NCI-H1105 (cell line): ENCODE data around the gene ATG10.
"Not testable (repeated sequence)": the region's sequence is repeated elsewhere in the genome, so short reads cannot be mapped to it uniquely, and the experiment has no call there.

Source experiments
- DNase-seq: peaks from one replicate; lab custom pipeline; 2025; lab: John Stamatoyannopoulos, UW

The ATG10 gene

DNA sequence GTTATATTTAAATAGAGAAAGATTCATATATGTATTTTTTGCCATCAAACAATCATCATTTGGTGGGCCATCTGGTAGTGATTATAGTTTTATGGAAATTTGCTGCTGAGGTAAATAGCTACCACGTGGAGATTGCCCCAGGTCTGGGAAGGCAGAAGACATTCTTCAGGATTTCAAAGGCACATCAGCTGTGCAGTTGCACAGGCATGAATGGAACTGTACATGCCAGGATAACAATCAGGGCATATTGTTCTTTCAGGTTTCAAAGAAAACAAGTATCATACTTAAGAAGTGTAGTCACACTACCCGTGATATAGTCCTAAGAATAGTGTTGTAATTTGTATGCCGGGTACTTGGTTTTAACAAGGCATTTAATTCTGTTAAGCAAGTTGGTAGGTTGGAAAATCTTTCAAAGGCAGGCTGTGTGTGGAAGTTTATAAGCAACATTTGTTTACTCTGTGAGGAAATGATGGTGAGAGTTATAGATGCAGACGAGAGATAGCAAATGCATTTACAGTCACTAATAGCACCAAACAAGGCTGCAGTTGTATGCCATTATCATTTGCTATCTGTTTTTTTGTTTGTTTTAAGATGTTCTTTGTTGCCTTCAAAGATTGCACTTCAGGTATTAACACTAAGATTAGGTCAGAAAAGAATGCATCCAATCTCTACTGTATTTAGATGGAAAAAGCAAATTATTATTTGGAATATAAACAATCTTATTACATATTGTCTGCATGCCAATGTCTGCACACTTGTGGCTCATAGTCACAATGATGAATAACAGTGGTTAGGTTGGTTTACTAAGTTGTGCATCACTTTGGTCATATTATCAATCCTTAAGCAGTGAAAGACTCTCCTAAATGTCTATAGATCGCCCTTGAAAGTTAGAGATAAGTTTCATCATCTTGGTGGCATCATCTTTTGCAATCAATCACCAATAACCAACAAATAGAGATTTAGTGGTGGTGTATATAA, 251.1 kb downstream of the ATG10 start:
- DNase-seq, result no peak

DNA sequence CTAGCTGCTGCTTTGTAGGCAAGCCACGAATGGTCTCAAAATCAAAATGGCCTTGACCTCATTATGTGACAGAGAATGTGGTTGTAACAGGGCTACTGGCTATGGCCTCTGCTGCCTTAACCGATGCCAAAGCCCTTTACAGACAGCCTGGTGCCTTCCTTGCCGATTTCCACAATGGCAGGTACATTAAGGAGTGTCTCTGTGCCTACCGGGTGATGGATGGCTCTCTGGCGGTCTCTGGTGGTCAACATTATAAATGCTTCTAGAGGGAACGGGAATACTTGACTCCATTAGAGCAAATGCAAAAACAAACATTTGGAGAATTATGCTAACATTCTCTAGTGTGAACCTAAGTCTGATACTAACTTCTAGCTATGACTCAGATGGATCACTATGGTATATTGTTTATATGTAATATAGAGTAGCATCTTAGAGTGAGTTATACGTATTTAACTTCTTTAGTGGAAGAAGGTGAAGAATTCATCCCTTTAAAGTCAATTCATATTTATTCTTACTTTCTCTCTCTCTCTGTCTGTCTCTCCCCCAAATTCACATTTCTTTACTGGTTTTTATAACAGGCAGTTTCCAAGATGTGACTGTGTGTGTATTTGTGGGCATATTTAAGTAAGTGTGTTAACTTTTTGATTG, 253.8 kb downstream of the ATG10 start:
- DNase-seq, result peak; percentile 27

DNA sequence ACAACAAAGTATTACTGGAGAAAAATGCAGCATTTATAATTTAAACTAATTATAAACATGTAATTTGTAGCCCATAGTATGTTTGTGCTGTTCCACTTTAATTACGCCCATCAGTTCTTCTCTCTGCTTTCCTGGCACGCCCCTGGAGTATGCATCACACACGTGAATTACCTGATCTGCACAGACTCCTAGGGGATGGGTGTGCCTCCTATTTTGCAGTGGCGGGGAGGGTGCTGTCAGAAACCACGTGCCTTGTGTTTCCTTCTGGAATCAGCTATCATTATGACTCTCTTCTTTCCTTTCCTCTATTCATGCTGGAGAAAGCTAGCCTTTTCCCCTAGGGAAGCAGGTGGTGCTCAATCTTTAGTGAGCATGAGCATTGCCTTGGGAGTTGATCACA, 263.1 kb downstream of the ATG10 start:
- DNase-seq, result no peak

DNA sequence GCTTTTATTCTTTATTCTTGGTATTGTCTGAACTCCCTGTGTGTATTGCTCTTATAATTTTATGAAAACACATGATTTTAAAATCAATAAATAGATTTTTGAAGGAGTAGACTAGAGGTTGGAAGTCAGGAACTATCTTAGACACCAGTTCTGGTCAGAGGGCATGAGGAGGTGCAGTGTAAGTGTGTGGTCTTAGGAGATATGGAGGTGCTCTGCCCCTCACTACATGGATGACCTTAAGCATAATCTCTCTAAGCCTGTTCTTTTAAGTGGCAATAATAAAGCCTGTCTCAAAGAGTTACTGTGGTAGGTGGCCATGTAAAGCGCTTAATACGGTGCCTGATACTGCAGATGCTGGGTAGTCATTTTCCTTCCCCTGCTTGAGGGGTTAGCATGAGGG, 272.3 kb downstream of the ATG10 start:
- no peak for DNase-seq

DNA sequence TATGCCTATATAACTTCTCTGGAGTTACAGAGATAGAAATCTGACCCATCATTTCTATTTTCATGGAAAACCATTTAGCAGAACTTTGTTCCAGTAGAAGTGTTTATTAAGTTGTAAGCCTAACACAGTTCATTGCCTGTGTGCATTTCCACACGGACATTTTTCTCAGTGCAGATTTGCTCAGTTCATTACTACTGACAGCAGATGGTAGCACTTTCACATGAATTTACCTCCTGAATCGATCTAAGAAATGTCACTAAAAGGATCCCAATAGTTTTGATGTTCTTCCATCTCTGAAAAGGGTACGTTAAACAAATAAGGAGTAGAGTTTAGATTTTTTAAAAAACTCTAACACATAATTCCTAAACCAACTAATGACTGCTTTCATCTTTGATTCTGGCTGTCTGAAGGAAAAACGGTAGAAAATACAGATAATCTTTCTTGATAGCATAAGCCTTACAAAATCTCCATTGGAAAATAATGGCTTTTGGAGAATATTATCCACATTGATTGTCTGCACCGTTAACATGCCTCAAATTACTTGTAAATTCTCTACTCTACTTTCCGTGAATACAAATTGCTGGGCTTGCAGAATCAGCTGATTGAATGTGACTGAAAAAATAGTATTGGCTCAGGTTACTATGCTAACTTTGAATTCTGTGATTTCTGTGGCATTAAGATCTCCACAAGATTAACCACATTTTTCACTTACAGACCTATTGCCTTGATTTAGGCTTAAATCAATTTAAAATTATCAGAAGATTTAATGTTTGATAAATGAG, 273.2 kb downstream of the ATG10 start:
- no peak for DNase-seq

DNA sequence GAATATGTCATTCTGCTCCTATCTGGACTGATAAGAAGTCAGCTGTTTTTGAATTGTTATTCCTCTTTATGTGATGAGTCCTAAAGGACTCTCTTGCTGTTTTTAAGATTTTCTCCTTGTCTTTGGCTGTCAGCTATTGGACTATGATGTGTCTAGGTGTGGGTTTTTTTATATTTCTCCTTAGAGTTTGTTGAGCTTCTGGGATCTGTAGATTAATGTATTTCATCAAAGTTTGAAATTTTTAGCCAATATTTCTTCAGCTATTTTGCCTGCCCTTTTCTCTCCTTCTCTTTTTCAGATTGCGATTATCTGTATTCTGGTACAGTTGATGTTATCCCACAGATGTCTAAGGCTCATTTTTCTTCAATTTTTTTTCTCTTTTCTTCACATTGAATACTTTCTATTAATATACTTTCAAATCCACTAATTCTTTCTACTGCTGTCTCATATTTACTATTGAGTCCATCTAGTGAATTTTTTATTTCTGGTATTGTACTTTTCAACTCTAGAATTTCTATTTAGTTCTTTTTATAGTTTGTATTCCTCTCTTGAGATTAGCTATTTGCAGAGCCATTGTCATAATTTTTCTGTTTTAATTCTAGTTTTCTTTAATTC, 275.2 kb downstream of the ATG10 start:
- DNase-seq, result no peak

DNA sequence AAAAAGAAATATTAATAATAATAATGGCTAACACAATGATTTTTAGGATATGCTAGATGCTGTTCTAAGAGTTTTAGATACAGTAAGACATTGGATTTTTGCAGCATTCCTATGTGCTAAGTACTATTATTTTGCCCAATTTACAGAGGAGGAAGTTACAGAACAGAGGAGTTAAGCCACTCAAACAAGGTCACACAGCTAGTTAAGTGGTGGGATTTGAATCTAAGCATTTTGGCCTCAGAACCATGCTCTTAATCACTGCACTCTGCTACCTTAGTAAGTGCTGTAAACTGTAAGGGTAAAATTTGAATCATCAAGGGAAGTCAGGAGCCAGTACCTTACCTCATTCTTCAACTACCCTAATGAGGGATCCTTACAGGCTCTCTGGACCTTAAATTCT, 280.9 kb downstream of the ATG10 start:
- DNase-seq, result no peak

DNA sequence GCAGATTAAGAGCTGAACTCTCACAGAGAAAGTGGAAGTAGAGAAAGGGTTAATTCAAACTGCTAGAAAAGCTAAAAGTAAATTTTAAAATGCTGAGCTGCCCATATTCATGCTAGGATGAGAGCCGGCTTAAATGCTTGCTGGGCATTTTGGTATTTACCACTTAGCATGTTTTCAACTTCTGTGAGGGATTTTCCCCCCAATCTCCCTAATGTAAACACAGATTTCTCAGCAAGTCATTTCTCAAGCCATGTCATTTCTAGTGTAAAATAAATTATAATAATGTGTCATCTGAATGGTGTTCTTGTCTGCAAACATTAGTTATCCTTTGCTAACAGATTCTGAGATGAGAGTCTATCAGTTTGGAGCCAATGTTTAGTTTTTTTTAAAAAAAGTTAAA, 284.0 kb downstream of the ATG10 start:
- DNase-seq, result no peak

DNA sequence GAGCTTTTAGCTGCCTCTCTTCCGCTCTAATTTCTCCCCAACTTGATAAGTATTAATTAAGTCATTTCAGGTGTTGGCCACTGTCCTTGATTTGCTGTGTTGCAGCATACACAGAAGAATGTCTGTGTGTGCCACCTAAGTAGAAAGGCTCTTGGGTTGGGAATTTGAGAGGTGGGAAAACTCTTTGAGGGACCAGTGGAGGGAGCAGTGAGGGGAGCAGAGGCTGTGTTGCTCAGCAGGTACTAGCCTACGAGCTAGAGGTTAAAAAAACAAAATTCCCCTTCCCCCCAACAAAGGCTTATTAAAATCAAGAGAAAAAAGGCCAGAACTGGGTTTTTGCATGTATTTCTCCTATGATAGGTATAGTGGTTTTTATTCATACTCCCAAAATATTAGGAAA, 285.4 kb downstream of the ATG10 start:
- DNase-seq, result no peak

DNA sequence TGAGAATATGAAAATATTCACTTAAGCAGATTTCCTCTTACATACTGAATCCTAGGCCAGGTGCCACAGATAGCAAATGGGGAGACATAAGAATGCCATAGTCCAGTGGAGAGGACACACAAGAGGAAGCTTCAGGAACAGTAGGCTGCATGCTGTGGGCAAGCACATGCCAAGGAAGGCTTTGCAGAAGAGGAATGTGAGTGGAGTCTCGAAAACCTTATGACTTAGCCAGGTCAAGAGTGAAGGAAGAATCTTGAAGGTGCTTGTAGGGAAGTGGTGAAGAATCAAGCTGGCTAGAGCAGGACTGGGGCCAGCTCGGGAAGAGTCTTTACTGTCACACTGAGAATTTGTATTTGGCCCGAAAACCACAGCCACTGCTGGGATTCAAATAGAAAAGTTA, 285.9 kb downstream of the ATG10 start:
- DNase-seq, result no peak

DNA sequence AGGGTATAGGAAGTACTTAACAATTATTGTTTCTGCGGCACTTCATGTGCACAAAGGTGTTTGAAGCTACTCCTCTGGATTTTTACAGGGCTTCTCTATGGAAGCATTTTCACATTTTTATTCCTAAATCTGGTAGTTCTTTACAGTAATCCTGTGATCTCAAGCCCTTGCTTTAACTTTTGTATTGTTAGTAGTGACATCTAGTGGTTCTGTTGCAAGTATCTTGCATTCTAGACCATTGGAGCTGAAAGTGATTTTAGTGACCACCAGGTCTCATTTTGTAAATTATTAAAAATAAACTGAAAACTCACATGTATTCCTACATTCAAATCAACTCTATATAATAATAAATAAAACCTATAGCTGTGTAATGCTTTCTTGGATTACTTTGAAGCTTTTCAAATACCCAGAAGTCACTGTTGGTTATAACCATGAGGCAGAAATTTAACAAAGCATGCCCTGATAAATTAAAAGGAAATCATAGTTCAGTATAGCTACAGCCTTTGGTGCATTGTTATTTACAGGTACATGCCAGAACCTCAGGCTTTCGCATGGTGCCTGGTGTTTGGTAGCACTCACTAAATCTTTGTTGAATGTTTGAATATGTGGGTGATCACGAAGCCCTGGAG, 287.5 kb downstream of the ATG10 start:
- DNase-seq, result no peak

DNA sequence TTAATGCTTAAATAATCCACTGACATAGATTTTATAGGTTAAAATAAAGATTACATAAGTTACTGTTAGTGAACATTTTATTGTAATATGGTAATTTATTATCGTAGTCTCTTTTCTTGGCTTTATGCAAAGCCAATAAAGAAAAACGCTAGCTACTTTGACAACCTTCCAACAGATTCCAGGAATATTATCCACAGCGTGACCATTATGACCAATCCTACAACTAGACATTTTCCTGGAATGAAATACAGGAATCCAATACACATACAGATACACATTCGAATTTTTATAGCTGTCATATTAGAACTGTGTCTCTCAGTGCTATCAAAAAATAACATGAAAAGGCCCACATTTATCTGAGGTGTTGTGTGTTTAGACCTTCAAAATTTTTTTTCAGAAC, 293.2 kb downstream of the ATG10 start:
- no peak for DNase-seq

DNA sequence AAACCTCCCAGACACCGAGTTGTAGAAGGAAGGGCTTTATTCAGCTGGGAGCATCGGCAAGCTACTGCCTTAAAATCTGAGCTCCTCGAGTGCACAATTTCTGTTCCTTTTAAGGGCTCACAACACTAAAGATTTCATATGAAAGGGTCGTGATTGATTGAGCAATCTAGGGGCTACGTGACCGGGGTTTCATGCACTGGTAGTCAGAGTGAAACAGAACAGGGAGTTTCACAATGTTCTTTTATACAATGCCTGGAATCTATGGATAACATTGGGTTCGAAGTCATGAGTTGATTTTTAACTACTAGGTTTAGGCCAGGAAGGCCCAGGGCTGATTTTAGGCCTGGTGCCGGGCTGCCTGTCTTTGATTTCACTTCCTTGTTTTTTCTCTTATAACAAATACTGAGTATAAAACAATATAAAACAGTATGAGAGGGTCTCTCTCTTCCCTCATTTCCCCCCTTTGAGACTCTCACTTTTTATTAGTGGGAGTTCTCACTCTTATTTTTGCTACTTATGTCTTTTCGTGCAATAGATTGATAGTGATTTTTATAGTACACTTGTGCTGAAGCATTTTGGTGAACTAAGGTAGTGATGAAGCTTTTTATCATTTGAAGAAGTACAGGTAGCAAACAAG, 295.6 kb downstream of the ATG10 start:
- DNase-seq, result not testable (repeated sequence)

DNA sequence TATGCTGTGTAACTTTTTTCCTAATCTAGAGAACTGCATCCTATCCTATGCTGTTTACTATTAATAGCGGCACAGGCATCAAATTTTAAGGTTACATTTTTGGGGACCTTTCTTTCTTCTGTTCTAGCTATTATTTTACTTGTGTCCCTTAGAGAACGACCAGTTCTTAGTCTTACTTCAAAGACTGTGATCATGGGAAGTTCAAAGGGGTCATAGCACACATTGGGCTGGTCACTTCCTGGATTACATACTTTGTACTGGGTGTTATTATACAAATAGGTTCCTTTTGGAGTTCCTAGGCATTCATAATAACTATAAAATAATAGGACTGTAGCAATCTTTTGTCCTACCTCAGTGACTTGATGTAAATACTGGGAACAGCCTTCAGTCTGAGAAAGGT, 297.5 kb downstream of the ATG10 start:
- not testable (repeated sequence) for DNase-seq

DNA sequence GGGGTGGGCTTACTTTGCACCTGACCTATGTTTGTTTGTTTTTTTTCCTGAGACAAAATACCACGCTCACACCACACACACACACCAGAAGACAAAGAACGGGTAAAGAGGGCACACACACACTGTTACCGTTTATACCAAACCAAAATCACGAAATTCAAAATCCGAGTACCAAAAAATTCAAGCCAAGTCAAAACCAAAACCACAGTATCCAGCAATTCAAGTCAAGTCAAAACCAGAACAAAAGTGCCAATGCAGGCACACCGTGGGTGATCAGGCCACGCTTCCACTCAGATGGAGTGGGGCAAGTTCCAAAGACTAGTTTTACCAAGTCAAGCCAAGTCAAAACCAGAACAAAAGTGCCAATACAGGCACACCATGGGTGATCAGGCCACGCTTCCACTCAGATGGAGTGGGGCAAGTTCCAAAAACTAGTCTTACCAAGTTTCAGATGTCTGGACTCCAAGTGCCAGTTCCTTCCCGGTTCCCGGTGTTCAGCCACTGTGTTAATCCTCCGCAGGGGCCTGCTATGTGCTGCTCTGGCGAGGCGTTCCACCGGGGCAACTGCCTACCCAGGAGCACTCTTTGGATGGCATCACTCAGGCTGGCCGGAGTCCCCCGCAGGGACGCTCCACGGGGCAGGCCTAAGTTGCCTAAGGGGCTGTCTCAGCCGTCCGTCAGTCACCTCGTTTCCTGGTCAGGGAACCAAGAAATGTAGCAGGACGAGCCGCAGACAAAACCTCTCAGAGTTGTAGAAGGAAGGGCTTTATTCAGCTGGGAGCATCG, 300.9 kb downstream of the ATG10 start:
- DNase-seq, result not testable (repeated sequence)

DNA sequence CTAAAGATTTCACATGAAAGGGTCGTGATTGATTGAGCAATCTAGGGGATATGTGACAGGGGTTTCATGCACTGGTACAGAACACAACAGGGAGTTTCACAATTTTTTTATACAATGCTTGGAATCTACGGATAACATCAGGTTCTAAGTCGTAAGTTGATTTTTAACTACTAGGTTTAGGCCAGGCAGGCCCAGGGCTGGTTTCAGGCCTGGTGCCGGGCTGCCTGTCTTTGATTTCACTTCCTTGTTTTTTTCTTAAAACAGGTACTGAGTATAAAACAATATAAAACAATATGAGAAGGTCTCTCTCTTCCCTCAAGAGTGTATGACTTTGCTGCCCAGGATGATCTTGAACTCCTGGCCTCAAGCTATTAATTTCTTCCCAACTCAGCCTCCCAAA, 301.6 kb downstream of the ATG10 start:
- DNase-seq, result not testable (repeated sequence)

DNA sequence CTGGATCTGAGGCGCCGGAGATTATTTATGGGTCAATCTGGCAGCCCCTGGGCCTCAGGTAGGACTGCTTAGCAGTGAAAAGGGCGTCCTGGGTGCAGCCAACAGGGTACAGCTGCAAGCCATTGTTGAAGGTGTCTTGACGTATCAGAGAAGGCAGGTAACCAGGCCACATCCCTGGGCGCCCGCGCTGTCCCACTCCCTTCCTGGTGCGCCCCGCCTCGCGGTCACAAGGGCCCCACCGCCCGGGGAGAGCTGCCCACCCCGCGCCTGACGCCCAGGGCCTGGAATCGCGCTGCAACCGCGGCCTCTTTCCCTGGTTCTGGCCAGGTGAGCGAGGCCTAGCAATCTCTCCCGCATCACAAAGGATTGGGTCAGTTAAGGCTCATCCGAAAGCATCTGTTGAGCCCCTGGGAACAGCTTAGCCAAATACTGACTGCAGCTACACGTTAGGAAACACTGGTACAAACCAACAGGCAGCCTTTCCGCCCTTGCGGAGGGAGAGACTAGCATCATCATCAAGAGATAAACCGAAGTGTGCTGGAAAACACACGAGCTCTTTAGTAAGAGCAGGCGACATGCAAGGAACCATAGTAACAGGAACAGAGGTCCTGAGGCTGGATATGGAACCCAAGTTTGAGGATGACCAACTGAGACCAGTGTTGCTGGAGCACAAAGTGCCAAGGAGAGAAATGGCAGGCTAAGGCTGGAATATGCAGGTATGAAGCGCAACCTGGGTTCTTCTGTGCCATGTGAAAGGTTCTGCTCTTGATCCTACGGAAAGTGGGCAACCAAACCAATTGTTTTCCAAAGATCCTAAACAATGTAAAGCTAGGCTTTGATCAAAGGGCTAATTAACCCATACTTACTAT, 302.8 kb downstream of the ATG10 start:
- no peak for DNase-seq

DNA sequence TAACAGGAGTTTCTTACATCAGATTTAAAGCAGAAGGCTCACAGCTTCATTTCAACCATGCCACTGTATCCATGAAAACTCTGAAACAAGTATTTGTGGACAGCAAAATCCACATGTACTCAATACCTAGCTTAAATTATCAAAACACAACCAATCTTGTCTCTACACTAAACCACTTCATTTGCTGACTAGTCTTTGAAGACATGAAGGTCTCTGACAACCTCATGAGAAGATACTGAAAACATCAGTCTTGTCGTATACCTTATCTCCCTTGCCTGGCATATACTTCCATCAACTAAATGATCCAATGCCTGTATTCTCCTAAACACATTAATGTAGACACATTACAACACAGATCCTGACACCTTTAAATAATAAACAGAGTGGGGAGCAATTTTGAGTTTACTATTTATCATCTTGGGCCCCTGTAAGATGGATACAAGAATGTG, 303.4 kb downstream of the ATG10 start:
- no peak for DNase-seq
